Caco-2 (cell line): ENCODE results near the gene NCF2. TPM values are rescaled to one million over a fixed set of nuclear protein-coding genes. Genes with fewer than 3 reads are reported as not detected.
A peak's percentile ranks its signal among the peaks of the same experiment; 100 is the strongest.
"Not testable (repeated sequence)": the region's sequence is repeated elsewhere in the genome, so short reads cannot be mapped to it uniquely, and the experiment has no call there.

Source experiments
- BruUV-seq: library from RNA; stranded (reverse); fragments of 400-500 nt; replicated peaks from 2 replicates; lab custom pipeline; 2021; lab: Mats Ljungman, UMichigan
- CTCF ChIA-PET: fragments of 300-600 bp; sonication (Branson Sonifier 250); formaldehyde crosslinking; loops from one replicate; lab custom pipeline; 2022; ENCODE audit warnings: antibody characterized with exemption; lab: Charles Lee
- POLR2A ChIA-PET: fragments of 300-600 bp; sonication (Branson Sonifier 250); formaldehyde crosslinking; loops from one replicate; lab custom pipeline; 2022; ENCODE audit warnings: antibody characterized with exemption; lab: Charles Lee
- DNase-seq, 2 experiments: peaks; one replicate each; pipeline versions ENCODE4 v3.0.0 to v3.0.0-alpha.2; 2020 to 2022
- H3K27me3 ChIP-seq: replicated peaks from 2 replicates; pipeline ENCODE4 v1.6.0; 2011; ENCODE audit warnings: low read length; ENCODE audit not compliant: control insufficient read depth, insufficient read depth
- H3K36me3 ChIP-seq: 2 replicates; pipeline ENCODE4 v1.5.1; 2011; ENCODE audit warnings: low read length; ENCODE audit not compliant: control insufficient read depth, insufficient read depth
- H3K4me1 ChIP-seq: fragments of 250-450 bp; sonication (Bioruptor Pico); 2 replicates; pipeline ENCODE4 v1.5.1; 2020; ENCODE audit warnings: mild to moderate bottlenecking
- H3K4me3 ChIP-seq: 2 replicates; pipeline ENCODE4 v1.5.1; 2011; ENCODE audit warnings: low read depth, mild to moderate bottlenecking, control low read depth, low read length
- H3K9me3 ChIP-seq: fragments of 250-450 bp; sonication (Bioruptor Pico); 2 replicates; pipeline ENCODE4 v1.5.1; 2020; ENCODE audit warnings: mild to moderate bottlenecking, moderate library complexity
- H3K27ac Mint-ChIP-seq: one replicate; pipeline ENCODE4 v1.8.0; 2022; ENCODE audit warnings: mixed read lengths; ENCODE audit not compliant: unreplicated experiment
- H3K27me3 Mint-ChIP-seq: one replicate; pipeline ENCODE4 v1.8.0; 2022; ENCODE audit warnings: mixed read lengths; ENCODE audit not compliant: insufficient read depth, unreplicated experiment
- H3K36me3 Mint-ChIP-seq: one replicate; pipeline ENCODE4 v1.8.0; 2022; ENCODE audit warnings: mild to moderate bottlenecking, mixed read lengths; ENCODE audit not compliant: insufficient read depth, unreplicated experiment
- H3K4me1 Mint-ChIP-seq: one replicate; pipeline ENCODE4 v1.8.0; 2022; ENCODE audit warnings: low read depth, mixed read lengths; ENCODE audit not compliant: unreplicated experiment
- H3K4me3 Mint-ChIP-seq: one replicate; pipeline ENCODE4 v1.8.0; 2022; ENCODE audit warnings: mild to moderate bottlenecking, moderate library complexity, mixed read lengths; ENCODE audit not compliant: unreplicated experiment
- H3K9me3 Mint-ChIP-seq: one replicate; pipeline ENCODE4 v1.8.0; 2022; ENCODE audit warnings: mixed read lengths; ENCODE audit not compliant: unreplicated experiment
- CTCF ChIP-seq, 2 experiments: fragments of 200-600 bp in 1 of 2; IDR thresholded peaks; 1 replicate in 1 of 2; 2 replicates in 1 of 2; pipeline versions ENCODE4 v1.5.1 to v1.8.0; 2011 to 2022; ENCODE audit warnings: antibody characterized with exemption in 1 of 2, control low read depth in 1 of 2, inconsistent platforms in 1 of 2, low read depth in 1 of 2, low read length in 1 of 2, mild to moderate bottlenecking in 1 of 2, moderate library complexity in 1 of 2; ENCODE audit not compliant: insufficient read depth in 1 of 2, severe bottlenecking in 1 of 2, unreplicated experiment in 1 of 2
- intact Hi-C: fragments of 100-400 bp; cut with micrococcal nuclease; formaldehyde crosslinking; loops from one replicate; pipeline ENCODE4 v1.10.0; 2022; ENCODE audit not compliant: unreplicated experiment
- total RNA-seq: library from RNA; stranded (reverse); gene quantifications from 2 replicates; pipeline ENCODE4 v1.2.3, GENCODE V29; 2022

The NCF2 gene
- total RNA-seq, 1 experiment from 2014 or later = not detected

DNA sequence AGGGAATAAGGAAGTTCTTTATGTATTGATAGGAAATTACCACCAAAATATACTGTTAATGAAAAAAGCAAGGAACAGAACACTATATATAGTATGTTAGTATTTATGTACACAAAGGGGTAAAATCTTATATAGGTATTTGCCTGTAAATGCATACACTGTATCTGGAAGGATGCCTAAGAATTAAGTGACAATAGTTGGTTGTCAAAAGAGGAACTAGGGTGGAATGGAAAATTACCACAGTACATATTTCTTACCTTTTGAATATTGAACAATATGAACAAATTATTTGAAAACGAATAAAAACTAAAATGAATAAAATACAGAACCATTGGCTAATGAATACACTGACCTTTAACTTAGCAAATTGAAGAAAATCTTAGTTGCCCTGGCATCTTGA, 31.8 kb upstream of the NCF2 start:
- Histone ChIP-seq H3K27me3 (no peaks in the 10 kb centered on the region), H3K4me3 (no peak overlapping the region), H3K36me3 (no peaks in the 10 kb centered on the region; the same call in 1 of the 2 replicates), H3K4me1 (peaks cover 19% of the 10 kb centered on the region), H3K9me3 (no peaks in the 10 kb centered on the region)
- H3K4me1 Mint-ChIP-seq = peaks cover 20% of the 10 kb centered on the region
- peaks cover 25% of the 10 kb centered on the region for H3K36me3 Mint-ChIP-seq
- no peaks in the 10 kb centered on the region for H3K27me3 Mint-ChIP-seq
- no TSS peak for BruUV-seq
- no peak overlapping the region for H3K27ac Mint-ChIP-seq
- H3K9me3 Mint-ChIP-seq = no peaks in the 10 kb centered on the region
- no peak for DNase-seq
- CTCF ChIA-PET = interaction anchor here (0.6 kb wide), 1 partner anchor 12 kb away, joined by 5 read pairs; no protein-coding TSS in a partner anchor
- intact Hi-C loops = loop anchor here (2.0 kb wide), 1 partner anchor 69 kb away; no protein-coding TSS in a partner anchor
- no peak for TF ChIP-seq CTCF (IDR thresholded peaks at IDR 0.05; ENCODE audit: insufficient read depth in 1 of 2, low read depth in 1 of 2, low read length in 1 of 2, severe bottlenecking in 1 of 2, unreplicated experiment in 1 of 2)
- H3K4me3 Mint-ChIP-seq = no peak overlapping the region
- POLR2A ChIA-PET = no interaction called here

DNA sequence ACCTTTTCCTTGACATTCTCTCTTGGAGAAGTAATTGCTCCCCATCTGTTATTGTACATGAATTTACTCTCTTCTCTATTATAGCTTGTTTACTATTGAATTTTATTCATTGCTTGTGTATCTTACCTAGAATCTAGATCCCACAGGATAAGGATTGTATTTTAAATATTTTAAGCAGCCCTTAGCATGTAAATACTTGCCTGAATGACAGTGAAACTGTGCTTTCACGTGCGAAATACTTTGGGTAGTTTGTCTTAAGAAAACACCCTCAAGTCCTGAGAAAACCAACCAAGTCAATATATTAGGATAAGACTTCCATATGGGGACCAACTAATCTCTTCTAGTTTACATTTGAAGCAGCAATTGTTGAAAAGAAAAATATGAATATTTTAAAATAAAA, 30.1 kb upstream of the NCF2 start:
- Mint-ChIP-seq H3K27me3 (no peaks in the 10 kb centered on the region), H3K4me3 (no peak overlapping the region), H3K36me3 (peaks cover 19% of the 10 kb centered on the region), H3K4me1 (peaks cover 24% of the 10 kb centered on the region), H3K9me3 (no peaks in the 10 kb centered on the region), H3K27ac (peak overlapping the region; percentile 17)
- CTCF ChIA-PET = interaction anchor here (1.2 kb wide), 1 partner anchor 11 kb away, joined by 3 read pairs; no protein-coding TSS in a partner anchor
- no peak overlapping the region for H3K4me3 ChIP-seq
- intact Hi-C loops = no loop called here
- no peak for TF ChIP-seq CTCF (IDR thresholded peaks at IDR 0.05; ENCODE audit: insufficient read depth in 1 of 2, low read depth in 1 of 2, low read length in 1 of 2, severe bottlenecking in 1 of 2, unreplicated experiment in 1 of 2)
- H3K4me1 ChIP-seq = peaks cover 19% of the 10 kb centered on the region
- no TSS peak for BruUV-seq
- no peaks in the 10 kb centered on the region for H3K9me3 ChIP-seq
- POLR2A ChIA-PET = no interaction called here
- no peaks in the 10 kb centered on the region for H3K27me3 ChIP-seq
- no peaks in the 10 kb centered on the region for H3K36me3 ChIP-seq
- no peak for DNase-seq

- Histone ChIP-seq H3K36me3 (no peaks in the 10 kb centered on the region), H3K27me3 (no peaks in the 10 kb centered on the region), H3K9me3 (no peaks in the 10 kb centered on the region), H3K4me3 (no peak overlapping the region), H3K4me1 (peaks cover 19% of the 10 kb centered on the region)
- no TSS peak for BruUV-seq
- TF ChIP-seq CTCF (IDR thresholded peaks at IDR 0.05; ENCODE audit: insufficient read depth in 1 of 2, low read depth in 1 of 2, low read length in 1 of 2, severe bottlenecking in 1 of 2, unreplicated experiment in 1 of 2) = no peak
- intact Hi-C loops = no loop called here
- no peak overlapping the region for H3K4me3 Mint-ChIP-seq
- ChIA-PET CTCF (interaction anchor here (1.2 kb wide), 1 partner anchor 11 kb away, joined by 3 read pairs; no protein-coding TSS in a partner anchor), POLR2A (no interaction called here)
- no peaks in the 10 kb centered on the region for H3K9me3 Mint-ChIP-seq
- H3K36me3 Mint-ChIP-seq = peaks cover 16% of the 10 kb centered on the region
- peaks cover 24% of the 10 kb centered on the region for H3K4me1 Mint-ChIP-seq
- H3K27ac Mint-ChIP-seq = peak overlapping the region; percentile 17
- H3K27me3 Mint-ChIP-seq = no peaks in the 10 kb centered on the region
- no peak for DNase-seq
These were observed 29.5 kb upstream of the NCF2 start for GRCh38 chr1:183619781-183620180.

DNA sequence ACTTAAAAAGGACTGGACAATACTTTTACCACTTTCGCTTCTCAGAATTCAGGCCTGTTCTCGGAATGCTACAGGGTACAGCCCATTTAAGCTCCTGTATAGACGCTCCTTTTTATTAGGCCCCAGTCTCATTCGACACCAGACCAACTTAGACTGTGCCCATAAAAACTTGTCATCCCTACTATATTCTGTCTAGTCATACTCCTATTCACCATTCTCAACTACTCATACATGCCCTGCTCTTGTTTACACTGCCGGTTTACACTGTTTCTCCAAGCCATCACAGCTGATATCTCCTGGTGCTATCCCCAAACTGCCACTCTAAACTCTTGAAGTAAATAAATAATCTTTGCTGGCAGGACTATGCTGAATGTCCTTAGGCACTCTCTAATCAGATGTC, 27.9 kb upstream of the NCF2 start:
- H3K27me3 ChIP-seq, BruUV-seq, H3K36me3 ChIP-seq, H3K36me3 Mint-ChIP-seq, H3K9me3 Mint-ChIP-seq, POLR2A ChIA-PET, DNase-seq, H3K27me3 Mint-ChIP-seq, CTCF ChIA-PET, H3K4me3 ChIP-seq, H3K9me3 ChIP-seq, H3K4me3 Mint-ChIP-seq, H3K27ac Mint-ChIP-seq, intact Hi-C loops: not testable (repeated sequence)
- H3K4me1 Mint-ChIP-seq = peaks cover 24% of the 10 kb centered on the region
- peaks cover 19% of the 10 kb centered on the region for H3K4me1 ChIP-seq

GRCh38 chr1:183612975-183613374, 22.7 kb upstream of the NCF2 start:
- intact Hi-C loops, BruUV-seq, H3K4me3 Mint-ChIP-seq, H3K36me3 Mint-ChIP-seq, H3K4me3 ChIP-seq, H3K9me3 Mint-ChIP-seq, H3K36me3 ChIP-seq, CTCF ChIA-PET, H3K27ac Mint-ChIP-seq, H3K4me1 ChIP-seq, POLR2A ChIA-PET, H3K27me3 Mint-ChIP-seq, H3K9me3 ChIP-seq, H3K27me3 ChIP-seq, DNase-seq: not testable (repeated sequence)
- H3K4me1 Mint-ChIP-seq = peaks cover 14% of the 10 kb centered on the region
